ENCODE results near the gene SPPL2B.

The SPPL2B gene

GRCh38 chr19:2311093-2311492 lies 17.4 kb upstream of the SPPL2B start:
- Mint-ChIP-seq H3K27me3 (peaks cover 44% of the 10 kb centered on the region), H3K27ac (no peak overlapping the region), H3K36me3 (ENCODE audit: low read depth) (peaks cover 10% of the 10 kb centered on the region), H3K4me1 (ENCODE audit: low read depth) (peaks cover 3% of the 10 kb centered on the region), H3K9me3 (peaks cover 10% of the 10 kb centered on the region), H3K4me3 (no peak overlapping the region)

DNA sequence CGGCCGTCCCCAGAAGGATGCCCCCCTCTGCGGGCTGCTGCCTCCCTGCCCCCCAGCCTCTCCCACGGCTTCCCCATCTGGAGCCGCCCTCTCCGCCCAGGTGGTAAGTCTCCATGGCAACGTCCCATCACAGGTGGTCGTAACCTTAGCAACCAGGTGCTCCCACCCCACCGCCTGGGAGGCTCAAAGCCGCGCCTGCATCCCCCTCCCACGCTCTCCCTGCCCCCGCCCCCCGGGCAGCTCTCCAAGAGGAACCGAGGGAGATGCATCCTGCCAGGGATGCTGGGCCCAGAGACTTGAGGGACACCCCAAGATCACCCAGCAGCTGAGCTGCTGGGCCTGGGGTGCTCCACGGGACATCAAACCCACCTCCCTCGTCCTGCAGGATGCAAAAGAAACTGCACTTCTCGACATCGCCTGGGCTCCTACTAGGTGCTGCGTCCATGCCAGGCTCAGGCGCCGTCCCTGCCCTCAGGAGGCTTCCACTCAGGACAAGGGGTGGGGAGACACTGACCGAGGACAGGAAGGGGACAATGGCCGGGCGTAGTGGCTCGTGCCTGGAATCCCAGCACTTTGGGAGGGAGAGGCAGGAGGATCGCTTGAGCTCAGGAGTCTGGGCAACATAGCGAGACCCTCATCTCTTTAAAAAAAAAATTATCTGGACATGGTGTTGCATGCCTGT lies 15.5 kb upstream of the SPPL2B start:
- peaks cover 3% of the 10 kb centered on the region for H3K4me1 Mint-ChIP-seq (ENCODE audit: low read depth)
- H3K36me3 Mint-ChIP-seq (ENCODE audit: low read depth) = peaks cover 10% of the 10 kb centered on the region
- no peak overlapping the region for H3K27ac Mint-ChIP-seq
- H3K4me3 Mint-ChIP-seq = no peak overlapping the region
- H3K9me3 Mint-ChIP-seq = peaks cover 10% of the 10 kb centered on the region
- peaks cover 35% of the 10 kb centered on the region for H3K27me3 Mint-ChIP-seq

DNA sequence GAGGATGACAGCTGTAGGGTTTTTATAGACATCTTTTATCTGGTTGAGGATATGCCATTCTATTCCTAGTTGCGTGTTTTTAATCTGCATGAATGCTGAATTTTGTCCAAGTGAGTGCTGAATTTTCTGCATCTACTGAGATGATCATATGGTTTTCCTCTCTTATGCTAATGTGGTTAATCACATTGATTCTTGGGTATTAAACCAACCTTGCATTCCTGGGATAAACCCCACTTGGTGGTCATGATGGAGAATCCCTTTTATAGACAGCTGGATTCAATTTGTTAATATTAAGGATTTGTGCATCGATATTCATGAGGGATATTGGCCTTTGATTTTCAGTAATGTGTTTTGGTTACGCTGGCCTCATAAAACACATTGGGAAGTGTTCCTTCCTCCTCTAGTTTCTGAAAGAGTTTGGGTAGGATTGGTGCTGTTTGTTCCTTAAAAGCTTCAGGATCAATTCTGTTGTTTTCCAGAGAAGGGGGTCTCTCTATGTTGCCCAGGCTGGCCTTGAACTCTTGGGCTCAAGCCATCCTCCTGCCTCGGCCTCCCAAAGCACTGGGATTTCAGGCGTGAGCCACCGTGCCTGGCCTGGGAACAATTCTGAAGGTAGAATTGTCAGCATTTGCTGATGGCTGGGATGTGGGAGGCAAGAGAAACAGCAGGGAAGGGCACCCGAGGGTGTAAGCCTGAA lies 13.2 kb upstream of the SPPL2B start:
- Mint-ChIP-seq H3K9me3 (peaks cover 10% of the 10 kb centered on the region), H3K36me3 (ENCODE audit: low read depth) (peaks cover 10% of the 10 kb centered on the region), H3K4me3 (no peak overlapping the region), H3K27me3 (peaks cover 23% of the 10 kb centered on the region), H3K4me1 (ENCODE audit: low read depth) (peaks cover 3% of the 10 kb centered on the region), H3K27ac (no peak overlapping the region)

- Mint-ChIP-seq H3K27ac (no peak overlapping the region), H3K4me1 (ENCODE audit: low read depth) (peaks cover 3% of the 10 kb centered on the region), H3K27me3 (peaks cover 23% of the 10 kb centered on the region), H3K4me3 (no peak overlapping the region), H3K9me3 (peaks cover 10% of the 10 kb centered on the region), H3K36me3 (ENCODE audit: low read depth) (peaks cover 10% of the 10 kb centered on the region)
Observed at GRCh38 chr19:2315818-2316353, 12.6 kb upstream of the SPPL2B start.

- Mint-ChIP-seq H3K27ac (no peak overlapping the region), H3K36me3 (ENCODE audit: low read depth) (peaks cover 10% of the 10 kb centered on the region), H3K9me3 (peaks cover 10% of the 10 kb centered on the region), H3K4me3 (no peak overlapping the region), H3K27me3 (peaks cover 23% of the 10 kb centered on the region), H3K4me1 (ENCODE audit: low read depth) (peaks cover 3% of the 10 kb centered on the region)
Observed at GRCh38 chr19:2317300-2317699, 11.2 kb upstream of the SPPL2B start.

GRCh38 chr19:2317756-2318155 lies 10.7 kb upstream of the SPPL2B start:
- H3K9me3 Mint-ChIP-seq = peaks cover 10% of the 10 kb centered on the region
- no peak overlapping the region for H3K4me3 Mint-ChIP-seq
- no peak overlapping the region for H3K27ac Mint-ChIP-seq
- H3K27me3 Mint-ChIP-seq = peaks cover 23% of the 10 kb centered on the region
- peaks cover 3% of the 10 kb centered on the region for H3K4me1 Mint-ChIP-seq (ENCODE audit: low read depth)
- H3K36me3 Mint-ChIP-seq (ENCODE audit: low read depth) = peaks cover 10% of the 10 kb centered on the region

- Mint-ChIP-seq H3K27me3 (peaks cover 15% of the 10 kb centered on the region), H3K36me3 (ENCODE audit: low read depth) (peaks cover 10% of the 10 kb centered on the region), H3K9me3 (peaks cover 10% of the 10 kb centered on the region), H3K4me1 (ENCODE audit: low read depth) (peaks cover 3% of the 10 kb centered on the region), H3K27ac (no peak overlapping the region), H3K4me3 (no peak overlapping the region)
Observed at GRCh38 chr19:2318923-2319322, 9.6 kb upstream of the SPPL2B start.

DNA sequence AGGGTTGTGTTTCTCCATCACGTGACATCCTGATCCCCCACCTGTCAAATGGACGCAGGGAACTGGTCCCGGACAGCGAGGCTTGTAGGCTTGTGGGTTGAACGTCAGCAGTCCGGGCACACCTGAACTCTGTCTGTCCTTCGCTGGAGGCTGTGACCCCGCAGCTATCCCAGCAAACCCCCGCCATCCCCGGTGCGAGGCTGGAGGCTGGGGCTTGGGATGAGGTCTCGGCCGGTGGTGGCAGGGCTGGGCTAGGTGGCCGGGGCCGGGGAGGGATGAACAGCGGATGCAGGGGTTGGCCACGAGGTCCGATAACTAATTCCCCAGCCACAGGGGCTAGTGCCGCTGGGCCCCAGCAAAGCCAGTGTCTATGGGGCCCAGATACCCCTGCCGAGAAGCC lies 8.9 kb upstream of the SPPL2B start:
- Mint-ChIP-seq H3K4me1 (ENCODE audit: low read depth) (peaks cover 8% of the 10 kb centered on the region), H3K4me3 (no peak overlapping the region), H3K36me3 (ENCODE audit: low read depth) (peaks cover 11% of the 10 kb centered on the region), H3K27me3 (peaks cover 10% of the 10 kb centered on the region), H3K27ac (no peak overlapping the region), H3K9me3 (peaks cover 8% of the 10 kb centered on the region)

- no peak overlapping the region for H3K27ac Mint-ChIP-seq
- H3K4me3 Mint-ChIP-seq = no peak overlapping the region
- H3K27me3 Mint-ChIP-seq = peaks cover 5% of the 10 kb centered on the region
- peaks cover 3% of the 10 kb centered on the region for H3K9me3 Mint-ChIP-seq
- H3K4me1 Mint-ChIP-seq (ENCODE audit: low read depth) = peaks cover 11% of the 10 kb centered on the region
- H3K36me3 Mint-ChIP-seq (ENCODE audit: low read depth) = peaks cover 12% of the 10 kb centered on the region
Observed at GRCh38 chr19:2320049-2320448, 8.4 kb upstream of the SPPL2B start.

GRCh38 chr19:2320939-2321338 lies 7.5 kb upstream of the SPPL2B start:
- Mint-ChIP-seq H3K9me3 (no peaks in the 10 kb centered on the region), H3K4me1 (ENCODE audit: low read depth) (peaks cover 20% of the 10 kb centered on the region), H3K4me3 (no peak overlapping the region), H3K36me3 (ENCODE audit: low read depth) (peaks cover 7% of the 10 kb centered on the region), H3K27me3 (no peaks in the 10 kb centered on the region), H3K27ac (no peak overlapping the region)

- H3K36me3 Mint-ChIP-seq (ENCODE audit: low read depth) = peaks cover 13% of the 10 kb centered on the region
- no peak overlapping the region for H3K27ac Mint-ChIP-seq
- H3K4me1 Mint-ChIP-seq (ENCODE audit: low read depth) = peaks cover 27% of the 10 kb centered on the region
- no peak overlapping the region for H3K4me3 Mint-ChIP-seq
- no peaks in the 10 kb centered on the region for H3K27me3 Mint-ChIP-seq
- H3K9me3 Mint-ChIP-seq = no peaks in the 10 kb centered on the region
Observed at GRCh38 chr19:2321565-2322283, 6.8 kb upstream of the SPPL2B start.

DNA sequence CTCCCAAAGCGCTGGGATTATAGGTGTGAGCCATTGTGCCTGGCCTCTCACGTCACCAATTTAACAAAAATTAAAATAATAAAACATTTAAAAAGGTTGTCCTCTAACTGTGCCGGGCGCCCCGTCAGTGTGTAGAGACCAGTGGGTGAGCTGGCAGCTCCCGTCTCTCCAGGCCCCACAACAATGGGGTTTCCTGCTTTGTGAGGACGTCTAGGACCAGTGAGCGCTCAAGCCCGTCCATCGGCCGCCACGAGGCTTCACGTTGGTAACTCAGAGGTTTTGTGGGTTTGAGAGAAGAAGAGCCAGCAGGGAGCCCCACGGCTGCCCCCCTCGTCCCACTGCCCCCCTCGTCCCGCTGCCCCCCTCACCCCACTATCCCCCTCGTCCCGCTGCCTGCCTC lies 4.8 kb upstream of the SPPL2B start:
- peaks cover 25% of the 10 kb centered on the region for H3K36me3 Mint-ChIP-seq (ENCODE audit: low read depth)
- H3K9me3 Mint-ChIP-seq = no peaks in the 10 kb centered on the region
- H3K27ac Mint-ChIP-seq = no peak overlapping the region
- no peaks in the 10 kb centered on the region for H3K27me3 Mint-ChIP-seq
- H3K4me1 Mint-ChIP-seq (ENCODE audit: low read depth) = peaks cover 39% of the 10 kb centered on the region
- H3K4me3 Mint-ChIP-seq = no peak overlapping the region

DNA sequence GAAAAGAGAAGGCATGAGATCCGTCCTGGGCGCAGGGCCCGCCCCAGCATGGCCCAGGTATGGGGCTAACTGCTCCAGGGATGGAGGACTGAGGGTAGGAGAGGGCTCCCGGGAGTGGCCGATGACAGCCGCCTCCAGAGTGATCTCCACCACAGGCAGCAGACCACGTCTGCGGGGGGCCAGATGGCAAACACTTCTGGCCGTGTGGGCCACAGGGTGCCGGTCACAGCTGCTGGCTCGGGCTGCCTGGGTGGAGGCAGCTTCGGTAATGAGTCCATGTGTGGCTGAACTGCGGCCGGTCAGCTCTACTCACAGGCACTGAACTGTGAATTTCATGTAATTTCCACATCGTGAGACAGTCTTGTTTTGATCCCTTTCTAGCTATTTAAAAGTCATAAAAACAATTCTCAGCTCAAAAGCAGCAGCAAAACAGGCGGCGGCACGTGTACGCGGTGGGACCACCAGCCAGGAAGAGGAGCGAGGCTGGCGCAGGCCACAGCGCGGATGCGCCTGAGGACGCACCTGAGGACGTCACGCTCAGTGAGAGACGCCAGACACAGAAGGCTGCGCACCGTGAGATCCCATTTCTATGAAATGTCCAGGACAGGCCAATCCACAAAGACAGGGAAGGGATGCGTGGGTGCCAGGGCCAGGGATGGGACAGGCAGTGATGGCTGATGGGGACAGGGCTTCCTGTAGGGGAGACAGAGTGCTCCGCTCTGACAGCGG lies 4.1 kb upstream of the SPPL2B start:
- Mint-ChIP-seq H3K4me1 (ENCODE audit: low read depth) (peaks cover 43% of the 10 kb centered on the region), H3K27me3 (no peaks in the 10 kb centered on the region), H3K36me3 (ENCODE audit: low read depth) (peaks cover 25% of the 10 kb centered on the region), H3K27ac (peak overlapping the region; percentile 45), H3K9me3 (no peaks in the 10 kb centered on the region), H3K4me3 (peak overlapping the region; percentile 19)

DNA sequence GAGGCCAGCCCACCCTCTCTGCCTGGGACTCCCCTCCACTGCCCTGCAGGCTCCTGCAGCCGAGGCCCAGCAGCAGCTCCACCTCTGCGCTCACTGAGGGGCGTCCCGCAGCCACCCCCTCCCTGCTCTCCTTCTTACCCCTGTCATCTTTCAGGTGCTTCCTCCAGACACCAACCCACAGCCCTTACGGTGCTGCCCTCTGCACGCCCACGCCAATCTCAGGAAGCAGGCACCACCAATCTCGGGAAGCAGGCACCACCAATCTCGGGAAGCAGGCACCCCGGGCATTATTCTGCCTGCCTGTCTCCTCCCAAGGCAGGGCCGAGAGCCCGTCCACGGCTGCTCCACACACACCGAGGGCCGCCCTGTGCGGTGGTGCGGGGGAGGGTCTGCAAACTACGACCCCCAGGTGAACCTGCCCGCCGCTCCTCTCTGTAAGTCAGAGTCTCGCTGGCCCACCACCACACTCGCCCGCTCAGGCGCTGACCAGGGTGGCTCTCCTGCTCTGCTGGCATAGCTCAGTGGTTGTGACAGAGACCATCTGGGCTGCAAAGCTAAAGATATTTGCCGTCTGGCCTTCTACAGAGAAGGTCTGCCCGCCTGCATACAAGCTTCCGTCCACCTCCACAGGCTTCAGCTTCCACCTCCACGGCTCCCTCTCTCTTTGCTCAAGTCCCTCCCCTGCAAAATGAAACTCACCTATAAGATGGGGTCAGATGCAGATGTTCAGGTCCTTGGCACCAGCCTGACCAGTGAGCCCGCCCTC lies 3.0 kb upstream of the SPPL2B start:
- Mint-ChIP-seq H3K9me3 (no peaks in the 10 kb centered on the region), H3K27me3 (no peaks in the 10 kb centered on the region), H3K36me3 (ENCODE audit: low read depth) (peaks cover 25% of the 10 kb centered on the region), H3K4me1 (ENCODE audit: low read depth) (peaks cover 53% of the 10 kb centered on the region), H3K27ac (peak overlapping the region; percentile 1), H3K4me3 (peak overlapping the region; percentile 51)
